Activated T-cell treated with anti-CD3 and anti-CD28 coated beads, Interleukin-2, amount 50 U/mL, for 72 hours (primary cell): ENCODE measurements around the gene CHTOP. TPM values are rescaled to one million over a fixed set of nuclear protein-coding genes. Genes with fewer than 3 reads are reported as not detected.
"Not testable (repeated sequence)": the region's sequence is repeated elsewhere in the genome, so short reads cannot be mapped to it uniquely, and the experiment has no call there.

Experiments used
- ATAC-seq, 2 donors: fragments of 150-1000 bp; cut with Tn5 transposase; replicated peaks in 1 of 2; 2 replicates each; pipeline ENCODE4 v1.10.0; 2021; ENCODE audit warnings: moderate library complexity in 2 of 2, mild to moderate bottlenecking in 1 of 2
- DNase-seq, 2 donors: peaks; one replicate each; pipeline ENCODE4 v3.0.0; 2021 to 2022; ENCODE audit warnings: mixed read lengths in 1 of 2
- H3K27ac Mint-ChIP-seq: one replicate; pipeline ENCODE4 v1.8.0; 2022; ENCODE audit warnings: mild to moderate bottlenecking, moderate library complexity, mixed read lengths
- H3K27me3 Mint-ChIP-seq: one replicate; pipeline ENCODE4 v1.8.0; 2022; ENCODE audit warnings: low read depth, mixed read lengths
- H3K36me3 Mint-ChIP-seq, 2 donors: one replicate each; pipeline ENCODE4 v1.8.0; 2022; ENCODE audit warnings: mixed read lengths in 2 of 2, mild to moderate bottlenecking in 1 of 2; ENCODE audit not compliant: insufficient read depth in 2 of 2
- H3K4me1 Mint-ChIP-seq: one replicate; pipeline ENCODE4 v1.8.0; 2022; ENCODE audit warnings: low read depth, mixed read lengths
- H3K4me3 Mint-ChIP-seq, 2 donors: one replicate each; pipeline ENCODE4 v1.8.0; 2022; ENCODE audit warnings: mild to moderate bottlenecking in 2 of 2, mixed read lengths in 2 of 2, moderate library complexity in 2 of 2
- H3K9me3 Mint-ChIP-seq, 2 donors: one replicate each; pipeline ENCODE4 v1.8.0; 2022; ENCODE audit warnings: mixed read lengths in 2 of 2
- total RNA-seq, 2 donors: library from RNA; stranded (reverse); gene quantifications; one replicate each; pipeline ENCODE4 v1.2.3, GENCODE V29; 2022

The CHTOP gene
- total RNA-seq, 2 donors from 2014 or later, result 95.8 to 107 TPM

DNA sequence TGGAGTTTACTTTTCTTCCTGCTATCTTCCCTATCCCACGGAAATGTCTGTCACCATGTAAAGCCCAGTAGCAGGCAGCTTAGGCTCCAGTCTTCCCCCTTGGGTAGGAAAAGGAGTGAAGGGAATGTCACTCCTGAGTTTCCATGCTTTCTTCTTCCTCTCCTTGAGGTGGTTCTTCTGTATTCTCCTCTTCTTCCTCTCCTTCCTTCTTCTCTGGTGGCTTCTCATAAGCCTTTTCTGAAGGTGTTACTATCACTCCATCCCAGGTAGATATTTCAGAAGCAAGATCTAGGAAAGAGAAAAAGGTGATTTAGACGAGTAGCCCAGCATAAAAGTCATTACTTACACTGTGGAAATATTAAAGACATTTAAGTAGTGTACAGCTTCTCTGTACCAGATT is 28.4 kb downstream of the CHTOP start:
- Mint-ChIP-seq H3K27me3 (no peaks in the 10 kb centered on the region), H3K9me3 (no peaks in the 10 kb centered on the region), H3K36me3 (peaks cover 8 to 42% of the 10 kb centered on the region in 2 donors), H3K4me3 (no peak overlapping the region), H3K27ac (no peak overlapping the region), H3K4me1 (peaks cover 34% of the 10 kb centered on the region)
- ATAC-seq (no peak), DNase-seq (no peak)

DNA sequence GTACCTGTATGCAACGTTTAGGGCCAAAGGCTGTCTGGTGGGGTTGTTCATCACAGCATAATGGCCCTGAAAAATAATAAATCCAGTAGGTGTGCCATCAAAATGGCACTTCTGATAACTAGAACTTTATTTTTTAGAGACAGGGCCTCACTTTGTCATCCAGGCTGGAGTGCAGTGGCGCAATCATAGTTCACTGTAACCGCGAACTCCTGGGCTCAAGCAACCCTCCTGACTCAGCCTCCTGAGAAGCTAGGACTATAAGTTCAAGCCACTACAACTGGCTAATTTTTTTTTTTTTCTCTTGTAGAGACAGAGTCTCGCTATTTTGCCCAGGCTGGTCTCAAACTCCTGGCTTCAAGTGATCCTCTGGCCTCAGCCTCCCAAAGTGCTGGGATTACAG is 29.3 kb downstream of the CHTOP start:
- no peaks in the 10 kb centered on the region for H3K9me3 Mint-ChIP-seq
- H3K27ac Mint-ChIP-seq, result no peak overlapping the region
- peaks cover 13 to 52% of the 10 kb centered on the region in 2 donors for H3K36me3 Mint-ChIP-seq
- H3K4me1 Mint-ChIP-seq, result peaks cover 28% of the 10 kb centered on the region
- H3K4me3 Mint-ChIP-seq, result no peak overlapping the region
- H3K27me3 Mint-ChIP-seq, result no peaks in the 10 kb centered on the region
- DNase-seq (no peak), ATAC-seq (no peak)

DNA sequence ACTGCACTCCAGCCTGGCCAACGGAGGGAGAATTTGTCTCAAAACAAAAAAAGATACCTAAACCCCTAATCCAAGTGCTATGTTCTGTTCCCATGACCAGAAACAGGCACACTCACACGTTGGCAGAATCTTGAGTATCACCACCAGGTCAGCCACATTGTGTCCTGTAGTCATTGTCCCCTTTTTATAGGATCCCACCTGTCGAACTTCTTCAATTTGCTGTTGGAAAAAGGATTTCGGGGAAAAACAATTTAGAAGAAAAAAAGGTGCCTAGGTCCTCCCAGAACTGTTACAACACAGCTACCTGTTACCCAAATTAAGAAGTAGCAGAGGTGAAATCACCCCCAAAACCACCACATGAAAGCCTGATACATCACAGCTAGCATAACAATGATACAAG is 33.6 kb downstream of the CHTOP start:
- H3K4me1 Mint-ChIP-seq, result peaks cover 11% of the 10 kb centered on the region

DNA sequence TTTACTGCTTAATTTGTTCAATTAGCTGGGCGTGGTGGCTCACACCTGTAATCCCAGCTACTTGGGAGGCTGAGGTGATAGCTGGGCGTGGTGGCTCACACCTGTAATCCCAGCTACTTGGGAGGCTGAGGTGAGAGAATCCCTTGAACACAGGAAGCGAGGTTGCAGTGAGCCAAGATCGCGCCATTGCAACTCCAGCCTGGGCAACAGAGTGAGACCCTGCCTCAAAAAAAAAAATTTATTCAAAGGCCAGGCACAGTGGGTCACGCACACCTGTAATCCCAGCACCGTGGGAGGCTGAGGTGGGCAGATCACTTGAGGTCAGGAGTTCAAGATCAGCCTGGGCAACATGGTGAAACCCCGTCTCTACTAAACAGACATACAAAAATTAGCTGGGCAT is 34.8 kb downstream of the CHTOP start:
- H3K4me1 Mint-ChIP-seq, result peaks cover 13% of the 10 kb centered on the region
- H3K27ac Mint-ChIP-seq, result peak overlapping the region; percentile 89
- H3K36me3 Mint-ChIP-seq, result peaks cover 24 to 52% of the 10 kb centered on the region in 2 donors
- not testable (repeated sequence) for ATAC-seq, H3K4me3 Mint-ChIP-seq, DNase-seq, H3K9me3 Mint-ChIP-seq, H3K27me3 Mint-ChIP-seq

More for the DNA sequence above, 33.6 kb downstream of the CHTOP start:
- no peaks in the 10 kb centered on the region for H3K9me3 Mint-ChIP-seq
- peak overlapping the region; percentile 89 for H3K27ac Mint-ChIP-seq
- no peaks in the 10 kb centered on the region for H3K27me3 Mint-ChIP-seq
- peaks cover 24 to 55% of the 10 kb centered on the region in 2 donors for H3K36me3 Mint-ChIP-seq
- ATAC-seq (no peak), DNase-seq (no peak)
- H3K4me3 Mint-ChIP-seq, result peak overlapping the region in 1 of 2 donors; percentile 64

DNA sequence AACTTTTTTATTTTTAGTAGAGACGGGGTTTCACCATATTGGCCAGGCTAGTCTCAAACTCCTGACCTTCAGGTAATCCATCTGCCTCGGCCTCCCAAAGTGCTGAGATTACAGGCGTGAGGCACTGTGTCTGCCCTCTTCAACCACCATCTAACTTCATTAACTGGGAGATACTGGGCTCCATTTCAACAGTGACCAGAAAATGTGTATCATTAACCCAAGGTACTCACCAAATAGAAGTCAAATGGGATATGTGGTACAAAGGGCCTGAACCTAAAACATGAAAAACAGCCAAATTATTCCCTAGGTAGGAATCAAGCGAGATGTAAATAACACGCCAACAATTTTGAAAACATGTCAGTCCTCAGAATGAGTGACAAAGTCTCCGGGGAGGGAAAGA is 35.7 kb downstream of the CHTOP start:
- no peaks in the 10 kb centered on the region for H3K9me3 Mint-ChIP-seq
- peaks cover 24 to 50% of the 10 kb centered on the region in 2 donors for H3K36me3 Mint-ChIP-seq
- DNase-seq, result no peak
- peak overlapping the region; percentile 86 for H3K27ac Mint-ChIP-seq
- peaks cover 13% of the 10 kb centered on the region for H3K4me1 Mint-ChIP-seq
- H3K27me3 Mint-ChIP-seq, result no peaks in the 10 kb centered on the region
- ATAC-seq, result no peak
- no peak overlapping the region for H3K4me3 Mint-ChIP-seq

DNA sequence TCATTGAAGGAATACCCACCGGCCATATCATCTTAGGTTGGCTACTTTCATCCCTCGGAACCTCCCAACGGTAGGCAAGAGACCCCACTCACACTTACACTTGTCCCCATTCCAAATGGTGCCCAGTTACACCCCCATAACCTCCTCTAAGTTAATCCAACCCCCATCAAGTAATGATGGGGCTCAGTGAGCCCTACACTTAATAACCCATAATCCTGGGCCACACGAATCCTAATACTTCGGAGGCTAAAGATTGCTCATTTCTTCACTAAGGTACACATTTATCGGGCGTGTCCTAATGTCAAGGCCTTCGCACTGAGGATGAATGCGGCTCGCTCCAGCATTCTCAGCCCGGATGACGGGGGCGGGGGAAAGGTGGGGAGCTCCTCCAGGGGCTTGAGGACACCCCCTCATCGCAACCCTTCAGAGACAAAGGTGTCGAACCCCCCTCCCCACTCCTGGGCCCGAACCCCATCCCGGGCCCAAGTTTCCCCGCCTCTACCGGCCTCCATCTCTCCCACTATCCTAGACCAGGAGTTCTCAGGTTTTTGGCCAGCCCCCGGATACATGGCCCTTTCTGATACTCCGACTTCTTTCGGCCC is 36.5 kb downstream of the CHTOP start:
- Mint-ChIP-seq H3K9me3 (no peaks in the 10 kb centered on the region), H3K4me3 (no peak overlapping the region), H3K27ac (peak overlapping the region; percentile 86), H3K27me3 (no peaks in the 10 kb centered on the region), H3K36me3 (peaks cover 21 to 44% of the 10 kb centered on the region in 2 donors), H3K4me1 (peaks cover 13% of the 10 kb centered on the region)
- DNase-seq (peak; percentile 28 to 32), ATAC-seq (no peak)

DNA sequence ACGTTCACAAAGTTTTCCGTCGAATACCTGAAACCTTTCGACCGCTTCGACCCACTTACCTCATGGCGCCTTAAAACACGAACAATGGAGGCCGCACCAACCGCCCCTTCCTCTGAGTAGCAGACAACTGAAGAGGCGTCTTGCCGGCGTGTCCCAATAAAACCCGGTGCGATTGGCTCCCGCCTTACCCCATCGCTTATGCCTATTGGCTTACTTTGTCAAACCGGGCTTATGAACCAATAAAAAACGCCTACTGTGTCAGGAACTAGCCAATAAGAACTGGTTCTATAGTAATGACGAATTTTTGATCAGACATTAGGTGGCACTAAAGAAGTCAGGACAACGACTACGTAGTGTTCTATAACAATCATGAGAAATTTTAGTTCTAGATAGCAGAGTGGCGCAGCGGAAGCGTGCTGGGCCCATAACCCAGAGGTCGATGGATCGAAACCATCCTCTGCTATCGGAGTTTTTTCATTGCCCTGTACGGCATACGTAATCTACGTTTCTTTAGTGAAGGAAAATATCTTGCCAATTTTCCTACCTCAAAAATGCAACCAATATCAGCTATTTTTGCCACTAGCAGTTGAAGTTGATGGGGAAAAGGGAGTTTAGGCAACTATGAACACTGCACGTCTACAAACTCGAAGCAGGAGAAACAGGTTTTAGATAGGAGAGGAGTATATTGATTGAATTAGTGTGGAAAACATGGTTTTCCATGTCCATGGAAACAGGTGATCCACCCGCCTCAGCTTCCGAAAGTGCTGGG is 37.2 kb downstream of the CHTOP start, which contains the start of gene ILF2:
TSS of gene ILF2 (minus strand) at position 135 of the 769 bp plus-strand sequence. CDS start at position 64, 71 bp downstream.
- Mint-ChIP-seq H3K27ac (peak within 1 kb of the TSS; percentile 86), H3K4me1 (peaks cover 12% of the 10 kb centered on the region), H3K27me3 (no peaks in the 10 kb centered on the region), H3K4me3 (no peak within 1 kb of the TSS), H3K36me3 (peaks cover 19 to 37% of the 10 kb centered on the region in 2 donors), H3K9me3 (no peaks in the 10 kb centered on the region)
- ATAC-seq (peak; percentile 91 to 94), DNase-seq (peak; percentile 94 to 97)

DNA sequence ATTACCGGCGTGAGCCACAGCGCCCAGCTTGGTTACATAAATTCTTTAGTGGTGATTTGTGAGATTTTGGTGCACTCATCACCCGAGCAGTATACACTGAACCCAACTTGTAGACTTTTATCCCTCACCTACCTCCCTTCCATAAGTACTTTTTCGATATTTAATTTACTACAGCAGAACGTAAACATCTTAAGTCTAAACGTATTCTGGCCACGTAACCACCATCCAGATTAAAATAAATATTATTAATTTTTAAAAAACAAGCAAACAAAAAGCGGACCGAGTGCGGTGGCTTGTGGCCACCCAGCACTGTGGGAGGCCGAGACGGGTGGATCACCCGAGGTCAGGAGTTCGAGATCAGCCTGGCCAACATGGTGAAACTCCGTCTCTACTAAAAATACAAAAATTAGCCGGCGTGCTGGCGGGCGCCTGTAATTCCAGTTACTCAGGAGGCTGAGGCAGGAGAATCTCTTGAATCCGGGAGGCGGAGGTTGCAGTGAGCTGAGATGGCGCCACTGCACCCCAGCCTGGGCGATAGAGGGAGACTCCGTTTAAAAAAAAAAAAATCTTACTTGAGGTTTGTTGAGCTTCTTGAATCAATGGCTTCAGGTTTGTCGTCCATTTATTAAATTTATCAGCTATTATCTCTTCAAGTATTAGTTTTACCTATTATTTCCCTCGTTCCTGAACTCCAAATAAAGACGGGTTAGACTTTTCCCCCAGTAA is 37.9 kb downstream of the CHTOP start:
- H3K4me3 Mint-ChIP-seq, H3K27me3 Mint-ChIP-seq, H3K4me1 Mint-ChIP-seq, H3K9me3 Mint-ChIP-seq: not testable (repeated sequence)
- Mint-ChIP-seq H3K36me3 (peaks cover 17 to 34% of the 10 kb centered on the region in 2 donors), H3K27ac (peak overlapping the region; percentile 95)
- DNase-seq (peak; percentile 60), ATAC-seq (peak; percentile 43 to 50)

DNA sequence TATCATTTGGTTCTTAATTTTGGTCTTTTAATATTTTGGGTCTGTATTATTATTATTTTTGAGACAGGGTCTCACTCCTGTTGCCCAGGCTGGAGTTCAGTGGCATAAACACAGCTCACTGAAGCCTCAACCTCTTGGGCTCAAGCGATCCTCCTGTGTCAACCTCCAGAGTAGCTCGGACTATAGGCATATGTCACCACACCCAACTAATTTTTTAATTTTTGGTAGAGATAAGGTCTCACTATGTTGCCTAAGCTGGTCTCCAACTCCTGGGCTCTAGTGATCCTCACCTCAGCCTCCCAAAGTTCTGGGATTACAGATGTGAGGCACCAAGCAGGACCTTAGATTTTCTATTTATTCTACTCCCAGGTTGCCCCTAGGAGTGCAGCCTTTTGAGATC is 39.6 kb downstream of the CHTOP start:
- H3K4me1 Mint-ChIP-seq, result peaks cover 19% of the 10 kb centered on the region
- peaks cover 14% of the 10 kb centered on the region for H3K27me3 Mint-ChIP-seq
- peak overlapping the region; percentile 12 for H3K27ac Mint-ChIP-seq
- H3K9me3 Mint-ChIP-seq, result no peaks in the 10 kb centered on the region
- DNase-seq (no peak), ATAC-seq (no peak)
- peak overlapping the region; percentile 3 to 23 for H3K4me3 Mint-ChIP-seq
- peaks cover 12 to 17% of the 10 kb centered on the region in 2 donors for H3K36me3 Mint-ChIP-seq

DNA sequence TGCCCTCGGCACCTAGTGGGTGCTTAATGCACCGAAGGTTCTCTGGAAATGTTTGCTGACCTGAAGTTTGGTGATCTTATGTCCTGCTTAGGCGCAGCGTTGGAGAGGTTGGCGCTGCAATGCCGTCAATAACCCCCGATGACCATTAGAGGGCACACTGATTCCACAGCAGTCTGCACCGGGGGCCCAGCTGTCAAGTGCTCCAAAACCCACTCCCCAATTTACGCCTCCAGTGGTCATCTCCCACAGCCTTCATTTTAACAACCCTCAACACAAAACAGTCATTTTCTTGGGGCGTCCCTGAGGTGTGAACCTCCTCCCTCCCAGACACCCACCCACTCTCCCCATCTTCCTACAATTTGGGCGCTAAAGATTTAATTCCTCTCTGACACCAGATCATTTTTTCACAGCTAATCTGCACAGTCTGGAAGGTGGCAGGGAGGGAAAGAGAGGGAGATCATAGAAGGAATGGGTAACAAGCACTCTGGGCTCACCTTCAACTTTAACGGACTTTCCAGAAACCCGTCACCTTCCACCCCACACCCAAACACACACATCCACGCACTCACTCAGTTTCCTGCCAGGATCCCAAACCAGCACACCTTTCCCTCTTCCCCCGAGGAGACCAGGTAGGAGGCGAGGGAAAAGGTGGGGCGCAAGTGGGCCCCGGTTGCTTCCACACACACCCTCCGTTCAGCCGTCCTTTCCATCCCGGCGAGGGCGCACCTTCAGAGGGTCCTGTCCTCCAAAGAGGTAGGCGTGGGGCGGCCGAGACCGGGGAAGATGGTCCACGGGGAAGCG is 44.1 kb downstream of the CHTOP start:
- ATAC-seq (peak; percentile 51 to 55), DNase-seq (peak; percentile 54 to 59)
- Mint-ChIP-seq H3K9me3 (no peaks in the 10 kb centered on the region), H3K27me3 (peaks cover 51% of the 10 kb centered on the region), H3K27ac (no peak overlapping the region), H3K4me3 (peak overlapping the region; percentile 76 to 86), H3K4me1 (peaks cover 25% of the 10 kb centered on the region), H3K36me3 (peaks cover 0 to 3% of the 10 kb centered on the region in 2 donors)

DNA sequence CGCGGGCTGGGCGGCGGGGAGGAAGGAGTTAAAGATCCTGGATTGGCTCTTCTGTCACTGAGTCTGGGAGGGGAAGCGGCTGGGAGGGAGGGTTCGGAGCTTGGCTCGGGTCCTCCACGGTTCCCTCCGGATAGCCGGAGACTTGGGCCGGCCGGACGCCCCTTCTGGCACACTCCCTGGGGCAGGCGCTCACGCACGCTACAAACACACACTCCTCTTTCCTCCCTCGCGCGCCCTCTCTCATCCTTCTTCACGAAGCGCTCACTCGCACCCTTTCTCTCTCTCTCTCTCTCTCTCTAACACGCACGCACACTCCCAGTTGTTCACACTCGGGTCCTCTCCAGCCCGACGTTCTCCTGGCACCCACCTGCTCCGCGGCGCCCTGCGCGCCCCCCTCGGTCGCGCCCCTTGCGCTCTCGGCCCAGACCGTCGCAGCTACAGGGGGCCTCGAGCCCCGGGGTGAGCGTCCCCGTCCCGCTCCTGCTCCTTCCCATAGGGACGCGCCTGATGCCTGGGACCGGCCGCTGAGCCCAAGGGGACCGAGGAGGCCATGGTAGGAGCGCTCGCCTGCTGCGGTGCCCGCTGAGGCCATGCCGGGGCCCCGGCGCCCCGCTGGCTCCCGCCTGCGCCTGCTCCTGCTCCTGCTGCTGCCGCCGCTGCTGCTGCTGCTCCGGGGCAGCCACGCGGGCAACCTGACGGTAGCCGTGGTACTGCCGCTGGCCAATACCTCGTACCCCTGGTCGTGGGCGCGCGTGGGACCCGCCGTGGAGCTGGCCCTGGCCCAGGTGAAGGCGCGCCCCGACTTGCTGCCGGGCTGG is 44.9 kb downstream of the CHTOP start, which contains the start of gene NPR1:
TSS of gene NPR1 (plus strand) at position 170 of the 818 bp plus-strand sequence. CDS start at position 591, 421 bp downstream.
- Mint-ChIP-seq H3K9me3 (no peaks in the 10 kb centered on the region), H3K36me3 (peaks cover 0 to 3% of the 10 kb centered on the region in 2 donors), H3K4me1 (peaks cover 25% of the 10 kb centered on the region), H3K27ac (no peak within 1 kb of the TSS), H3K27me3 (peaks cover 51% of the 10 kb centered on the region), H3K4me3 (peak within 1 kb of the TSS; percentile 76 to 86)
- peak; percentile 29 to 40 for DNase-seq
- ATAC-seq, result peak; percentile 61 to 64
